Chondrocyte (in vitro differentiated cells): Measurements from ENCODE around the gene CSTF1. TPM values are rescaled to one million over a fixed set of nuclear protein-coding genes. Genes with fewer than 3 reads are reported as not detected.
A peak's percentile ranks its signal among the peaks of the same experiment; 100 is the strongest.

Experiments
- DNase-seq: peaks from one replicate; pipeline ENCODE4 v3.0.0; 2021; ENCODE audit warnings: mixed read lengths, low spot score
- H3K27ac Mint-ChIP-seq: one replicate; pipeline ENCODE4 v1.8.0; 2021; ENCODE audit warnings: mild to moderate bottlenecking, moderate library complexity, mixed read lengths; ENCODE audit not compliant: unreplicated experiment
- H3K27me3 Mint-ChIP-seq: 2 replicates; pipeline ENCODE4 v1.8.0; 2021; ENCODE audit warnings: low read depth, mixed read lengths
- H3K36me3 Mint-ChIP-seq: 2 replicates; pipeline ENCODE4 v1.8.0; 2021; ENCODE audit warnings: low read depth, mixed read lengths
- H3K4me1 Mint-ChIP-seq: 2 replicates; pipeline ENCODE4 v1.8.0; 2021; ENCODE audit warnings: low read depth, mild to moderate bottlenecking, mixed read lengths
- H3K4me3 Mint-ChIP-seq: one replicate; pipeline ENCODE4 v1.8.0; 2021; ENCODE audit warnings: mild to moderate bottlenecking, moderate library complexity, mixed read lengths; ENCODE audit not compliant: unreplicated experiment
- H3K9me3 Mint-ChIP-seq: 2 replicates; pipeline ENCODE4 v1.8.0; 2021; ENCODE audit warnings: low read depth, mixed read lengths
- CTCF ChIP-seq: fragments of 200-600 bp; sonication (generic); IDR thresholded peaks from 2 replicates; pipeline ENCODE4 v1.5.0; 2021; ENCODE audit warnings: antibody characterized with exemption, mild to moderate bottlenecking, moderate library complexity
- total RNA-seq: library from RNA; stranded (reverse); gene quantifications from 3 replicates; pipeline ENCODE4 v1.2.1, GENCODE V29; 2021

Gene CSTF1
- total RNA-seq, 1 donor from 2014 or later: 26.0 TPM

GRCh38 chr20:56438284-56438683, 45.8 kb downstream of the CSTF1 start:
- no peak for TF ChIP-seq CTCF
- H3K4me3 Mint-ChIP-seq: no peak overlapping the region
- H3K36me3 Mint-ChIP-seq: no peaks in the 10 kb centered on the region
- no peaks in the 10 kb centered on the region for H3K9me3 Mint-ChIP-seq
- no peaks in the 10 kb centered on the region for H3K27me3 Mint-ChIP-seq
- no peak for DNase-seq
- H3K4me1 Mint-ChIP-seq: peaks cover 51% of the 10 kb centered on the region
- H3K27ac Mint-ChIP-seq: no peak overlapping the region

GRCh38 chr20:56439771-56440291, 47.4 kb downstream of the CSTF1 start:
- Mint-ChIP-seq H3K9me3 (no peaks in the 10 kb centered on the region), H3K27ac (peak overlapping the region; percentile 91), H3K27me3 (no peaks in the 10 kb centered on the region), H3K36me3 (no peaks in the 10 kb centered on the region), H3K4me1 (peaks cover 54% of the 10 kb centered on the region), H3K4me3 (no peak overlapping the region)
- DNase-seq: no peak
- no peak for TF ChIP-seq CTCF

GRCh38 chr20:56440346-56441007, 48.0 kb downstream of the CSTF1 start:
- no peak for DNase-seq
- H3K27me3 Mint-ChIP-seq: no peaks in the 10 kb centered on the region
- no peak overlapping the region for H3K4me3 Mint-ChIP-seq
- no peak for TF ChIP-seq CTCF
- H3K4me1 Mint-ChIP-seq: peaks cover 54% of the 10 kb centered on the region
- no peaks in the 10 kb centered on the region for H3K9me3 Mint-ChIP-seq
- no peaks in the 10 kb centered on the region for H3K36me3 Mint-ChIP-seq
- peak overlapping the region; percentile 91 for H3K27ac Mint-ChIP-seq

GRCh38 chr20:56442389-56443365, 50.2 kb downstream of the CSTF1 start:
- Mint-ChIP-seq H3K27me3 (no peaks in the 10 kb centered on the region), H3K9me3 (no peaks in the 10 kb centered on the region), H3K36me3 (no peaks in the 10 kb centered on the region), H3K4me3 (no peak overlapping the region), H3K4me1 (peaks cover 53% of the 10 kb centered on the region), H3K27ac (peak overlapping the region; percentile 15)
- TF ChIP-seq CTCF: no peak
- DNase-seq: no peak
